SK-N-SH treated with all-trans-retinoic acid at 6 μM for 48 hours (cell line): ENCODE data around the gene PRRG3.

Experiments used
- ATAC-seq: fragments of 200-7000 bp; cut with Tn5 transposase; 3 replicates; pipeline ENCODE4 v1.9.1; 2020; ENCODE audit warnings: mild to moderate bottlenecking, moderate library complexity
- ARNTL ChIP-seq: fragments of 450-650 bp; formaldehyde crosslinking; IDR thresholded peaks from 2 replicates; pipeline ENCODE4 v1.5.0; 2020; ENCODE audit warnings: low read depth, mild to moderate bottlenecking, moderate library complexity, borderline replicate concordance
- BACH2 ChIP-seq: fragments of 250-450 bp; sonication (Bioruptor Pico); IDR thresholded peaks from 2 replicates; pipeline ENCODE4 v1.9.0; 2021; ENCODE audit warnings: mild to moderate bottlenecking, borderline replicate concordance
- CSDC2 ChIP-seq: fragments of 250-450 bp; sonication (Bioruptor Pico); IDR thresholded peaks from 2 replicates; pipeline ENCODE4 v1.5.0; 2020; ENCODE audit warnings: mild to moderate bottlenecking, moderate library complexity
- GLIS3 ChIP-seq: fragments of 250-450 bp; sonication (Bioruptor Pico); IDR thresholded peaks from 2 replicates; pipeline ENCODE4 v1.5.0; 2020; ENCODE audit warnings: mild to moderate bottlenecking, moderate library complexity
- ISL1 ChIP-seq: fragments of 250-450 bp; sonication (Bioruptor Pico); IDR thresholded peaks from 2 replicates; pipeline ENCODE4 v2.1.2; 2022; ENCODE audit warnings: mild to moderate bottlenecking, moderate library complexity
- OSR1 ChIP-seq: fragments of 250-450 bp; sonication (Bioruptor Pico); IDR thresholded peaks from 2 replicates; pipeline ENCODE4 v1.8.0; 2022; ENCODE audit warnings: moderate library complexity, mild to moderate bottlenecking, inconsistent platforms
- PPARA ChIP-seq: fragments of 250-450 bp; sonication (Bioruptor Pico); IDR thresholded peaks from 2 replicates; pipeline ENCODE4 v1.5.0; 2020; ENCODE audit warnings: mild to moderate bottlenecking, borderline replicate concordance
- RARB ChIP-seq: fragments of 250-450 bp; sonication (Bioruptor Pico); IDR thresholded peaks from 2 replicates; pipeline ENCODE4 v1.8.0; 2021; ENCODE audit warnings: mild to moderate bottlenecking, moderate library complexity
- SNAI2 ChIP-seq: fragments of 250-450 bp; sonication (Bioruptor Pico); IDR thresholded peaks from 2 replicates; pipeline ENCODE4 v1.5.0; 2020; ENCODE audit warnings: mild to moderate bottlenecking, moderate library complexity
- TCF4 ChIP-seq: fragments of 250-450 bp; sonication (Bioruptor Pico); IDR thresholded peaks from 2 replicates; pipeline ENCODE4 v1.8.0; 2021; ENCODE audit warnings: mild to moderate bottlenecking, moderate library complexity, borderline replicate concordance
- TOX ChIP-seq: fragments of 250-450 bp; sonication (Bioruptor Pico); IDR thresholded peaks from 2 replicates; pipeline ENCODE4 v1.8.0; 2021; ENCODE audit warnings: mild to moderate bottlenecking, moderate library complexity, borderline replicate concordance
- ZC3H10 ChIP-seq: fragments of 250-450 bp; sonication (Bioruptor Pico); IDR thresholded peaks from 2 replicates; pipeline ENCODE4 v1.5.1; 2021; ENCODE audit warnings: mild to moderate bottlenecking, moderate library complexity
- ZFP3 ChIP-seq: fragments of 250-450 bp; sonication (Bioruptor Pico); IDR thresholded peaks from 2 replicates; pipeline ENCODE4 v1.5.0; 2020; ENCODE audit warnings: mild to moderate bottlenecking, moderate library complexity
- ZFP30 ChIP-seq: fragments of 450-650 bp; formaldehyde crosslinking; IDR thresholded peaks from 2 replicates; pipeline ENCODE4 v1.5.0; 2022; ENCODE audit warnings: mild to moderate bottlenecking, moderate library complexity
- ZNF565 ChIP-seq: fragments of 450-650 bp; formaldehyde crosslinking; conservative IDR thresholded peaks from 2 replicates; pipeline ENCODE4 v1.5.0; 2020; ENCODE audit warnings: low read depth, mild to moderate bottlenecking, moderate library complexity
- ZNF70 ChIP-seq: fragments of 450-650 bp; formaldehyde crosslinking; IDR thresholded peaks from 2 replicates; pipeline ENCODE4 v1.5.0; 2020; ENCODE audit warnings: mild to moderate bottlenecking, moderate library complexity
- TF ChIP-seq, protein P1 (sequence below): fragments of 250-450 bp; sonication (Bioruptor Pico); IDR thresholded peaks from 2 replicates; pipeline ENCODE4 v1.8.0; 2021; ENCODE audit warnings: low read depth, mild to moderate bottlenecking, moderate library complexity, borderline replicate concordance
- TF ChIP-seq, protein P2 (sequence below): fragments of 250-450 bp; sonication (Bioruptor Pico); IDR thresholded peaks from 2 replicates; pipeline ENCODE4 v1.5.0; 2020; ENCODE audit warnings: mild to moderate bottlenecking, moderate library complexity
- TF ChIP-seq, protein P3 (sequence below): fragments of 250-450 bp; sonication (Bioruptor Pico); IDR thresholded peaks from 2 replicates; pipeline ENCODE4 v1.5.1; 2020; ENCODE audit warnings: low read depth, mild to moderate bottlenecking, moderate library complexity
- TF ChIP-seq, protein P4 (sequence below): fragments of 250-450 bp; sonication (Bioruptor Pico); IDR thresholded peaks from 2 replicates; pipeline ENCODE4 v1.5.1; 2021; ENCODE audit warnings: mild to moderate bottlenecking, moderate library complexity

Gene PRRG3

DNA sequence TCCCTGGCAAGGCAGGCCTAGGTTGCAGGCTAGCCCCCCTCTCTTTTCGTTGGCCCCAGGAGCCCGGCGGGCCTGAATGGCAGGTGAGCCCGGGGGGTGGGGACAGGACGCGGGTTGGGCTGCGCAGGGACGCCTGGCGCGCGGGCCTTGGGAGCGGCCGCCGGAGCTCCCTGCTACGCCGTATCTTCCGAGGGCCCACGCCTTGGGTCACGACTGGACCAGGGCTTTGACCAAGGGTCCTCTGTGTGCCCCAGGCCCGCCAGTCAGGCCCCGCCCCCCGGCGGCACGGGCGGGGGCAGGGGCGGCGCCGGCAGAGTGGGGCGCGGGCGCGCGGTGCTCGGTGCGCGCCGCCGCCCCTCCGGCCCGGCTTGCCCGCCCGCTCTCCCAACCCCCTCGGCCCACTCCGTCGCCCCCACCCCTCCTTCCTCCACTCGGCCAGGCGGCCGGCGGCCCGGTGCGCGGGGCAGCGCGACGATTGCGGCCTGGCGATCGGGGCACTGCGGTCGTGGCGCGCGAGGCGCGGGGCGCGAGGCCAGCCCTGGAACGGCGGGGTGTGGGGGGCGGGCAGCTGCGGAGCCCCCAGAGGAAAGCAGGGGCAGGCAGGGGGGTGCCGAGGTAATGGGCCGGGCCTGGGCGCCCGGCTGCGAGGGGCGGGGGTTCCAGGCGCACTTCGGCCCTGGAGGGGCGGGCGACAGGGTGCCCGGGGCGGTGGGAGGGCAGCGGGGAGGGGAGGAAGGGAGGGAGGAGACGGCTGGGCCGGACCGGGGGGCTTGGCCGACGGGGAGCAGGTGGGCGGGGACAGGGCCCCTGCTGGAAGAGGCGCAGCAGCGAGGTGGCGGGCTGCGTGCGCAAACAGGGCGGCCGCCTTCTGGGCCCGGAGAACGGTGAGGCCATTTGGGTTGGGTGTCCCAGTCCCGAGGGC, at the start of gene PRRG3:
PRRG3 (plus strand) TSS at position 798 of the 922 bp plus-strand sequence. CDS start 3,357 bp downstream, outside the sequence.
- no peak for ATAC-seq

DNA sequence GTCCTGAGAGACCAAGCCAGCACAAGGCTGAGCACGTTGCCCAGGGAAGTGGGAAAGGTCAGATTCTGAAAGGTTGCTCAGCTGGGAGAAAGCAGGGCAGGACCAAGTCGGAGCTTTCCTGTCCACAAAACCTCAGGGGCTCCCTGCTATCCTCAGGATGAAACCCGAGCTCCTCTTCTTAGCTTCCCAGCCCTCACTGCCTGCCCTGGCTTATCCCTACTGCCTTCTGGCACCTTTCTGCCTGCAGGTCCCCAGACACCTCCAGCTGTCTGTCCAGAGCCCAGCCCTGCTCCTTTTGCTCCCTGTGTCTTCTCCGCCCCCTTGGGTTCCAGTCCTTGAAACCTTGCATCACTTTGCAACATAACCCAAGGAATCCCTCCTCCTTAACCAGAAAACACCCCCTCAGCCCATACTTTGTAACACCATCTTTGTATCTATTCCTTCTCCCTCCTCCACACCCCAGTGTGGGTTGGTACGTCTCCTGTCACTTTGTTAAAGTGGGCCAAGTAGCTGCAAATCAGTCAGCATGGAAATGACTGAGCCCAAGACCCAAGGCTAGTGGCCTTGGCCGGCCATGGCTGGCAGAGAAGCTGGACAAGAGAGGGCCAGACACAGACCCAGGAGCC, 20.0 kb upstream of the PRRG3 start:
- TF ChIP-seq ARNTL (CRISPR knock-in tag) = no peak
- ATAC-seq = no peak

More for the DNA sequence above, at the start of gene PRRG3:
- TF ChIP-seq ZFP3 (CRISPR knock-in tag) (no peak), ZC3H10 (CRISPR knock-in tag) (no peak), RARB (CRISPR knock-in tag) (no peak), ZNF565 (no peak), ARNTL (CRISPR knock-in tag) (no peak), PPARA (CRISPR knock-in tag) (no peak), ZNF70 (CRISPR knock-in tag) (no peak), TCF4 (CRISPR knock-in tag) (no peak)
- TF ChIP-seq, protein P1, sequence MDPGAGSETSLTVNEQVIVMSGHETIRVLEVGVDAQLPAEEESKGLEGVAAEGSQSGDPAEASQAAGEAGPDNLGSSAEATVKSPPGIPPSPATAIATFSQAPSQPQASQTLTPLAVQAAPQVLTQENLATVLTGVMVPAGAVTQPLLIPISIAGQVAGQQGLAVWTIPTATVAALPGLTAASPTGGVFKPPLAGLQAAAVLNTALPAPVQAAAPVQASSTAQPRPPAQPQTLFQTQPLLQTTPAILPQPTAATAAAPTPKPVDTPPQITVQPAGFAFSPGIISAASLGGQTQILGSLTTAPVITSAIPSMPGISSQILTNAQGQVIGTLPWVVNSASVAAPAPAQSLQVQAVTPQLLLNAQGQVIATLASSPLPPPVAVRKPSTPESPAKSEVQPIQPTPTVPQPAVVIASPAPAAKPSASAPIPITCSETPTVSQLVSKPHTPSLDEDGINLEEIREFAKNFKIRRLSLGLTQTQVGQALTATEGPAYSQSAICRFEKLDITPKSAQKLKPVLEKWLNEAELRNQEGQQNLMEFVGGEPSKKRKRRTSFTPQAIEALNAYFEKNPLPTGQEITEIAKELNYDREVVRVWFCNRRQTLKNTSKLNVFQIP (CRISPR knock-in tag) = no peak

DNA sequence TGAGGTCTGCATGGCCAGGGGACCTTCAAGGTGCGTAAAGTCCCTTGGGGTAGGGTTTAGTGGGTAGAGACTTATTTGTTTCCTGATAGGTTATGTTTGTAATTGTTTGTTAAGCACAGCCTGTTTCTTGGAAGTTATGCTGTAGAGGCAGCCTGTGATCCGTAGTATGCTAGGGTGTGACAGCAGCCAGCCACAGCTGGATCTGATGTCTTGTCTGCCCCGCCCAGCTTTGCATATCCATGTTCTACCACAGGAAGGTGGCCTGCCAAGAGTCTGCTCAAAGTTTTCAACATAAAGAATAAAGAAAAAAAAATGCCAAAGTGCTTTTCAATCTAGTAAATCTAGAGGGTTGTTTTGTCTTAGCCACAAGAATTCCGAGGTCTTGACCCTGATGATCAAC, 19.1 kb upstream of the PRRG3 start:
- TF ChIP-seq ZFP3 (CRISPR knock-in tag) = no peak
- no peak for TF ChIP-seq GLIS3
- TF ChIP-seq ZNF565 = no peak
- no peak for TF ChIP-seq RARB (CRISPR knock-in tag)
- TF ChIP-seq, protein P2, sequence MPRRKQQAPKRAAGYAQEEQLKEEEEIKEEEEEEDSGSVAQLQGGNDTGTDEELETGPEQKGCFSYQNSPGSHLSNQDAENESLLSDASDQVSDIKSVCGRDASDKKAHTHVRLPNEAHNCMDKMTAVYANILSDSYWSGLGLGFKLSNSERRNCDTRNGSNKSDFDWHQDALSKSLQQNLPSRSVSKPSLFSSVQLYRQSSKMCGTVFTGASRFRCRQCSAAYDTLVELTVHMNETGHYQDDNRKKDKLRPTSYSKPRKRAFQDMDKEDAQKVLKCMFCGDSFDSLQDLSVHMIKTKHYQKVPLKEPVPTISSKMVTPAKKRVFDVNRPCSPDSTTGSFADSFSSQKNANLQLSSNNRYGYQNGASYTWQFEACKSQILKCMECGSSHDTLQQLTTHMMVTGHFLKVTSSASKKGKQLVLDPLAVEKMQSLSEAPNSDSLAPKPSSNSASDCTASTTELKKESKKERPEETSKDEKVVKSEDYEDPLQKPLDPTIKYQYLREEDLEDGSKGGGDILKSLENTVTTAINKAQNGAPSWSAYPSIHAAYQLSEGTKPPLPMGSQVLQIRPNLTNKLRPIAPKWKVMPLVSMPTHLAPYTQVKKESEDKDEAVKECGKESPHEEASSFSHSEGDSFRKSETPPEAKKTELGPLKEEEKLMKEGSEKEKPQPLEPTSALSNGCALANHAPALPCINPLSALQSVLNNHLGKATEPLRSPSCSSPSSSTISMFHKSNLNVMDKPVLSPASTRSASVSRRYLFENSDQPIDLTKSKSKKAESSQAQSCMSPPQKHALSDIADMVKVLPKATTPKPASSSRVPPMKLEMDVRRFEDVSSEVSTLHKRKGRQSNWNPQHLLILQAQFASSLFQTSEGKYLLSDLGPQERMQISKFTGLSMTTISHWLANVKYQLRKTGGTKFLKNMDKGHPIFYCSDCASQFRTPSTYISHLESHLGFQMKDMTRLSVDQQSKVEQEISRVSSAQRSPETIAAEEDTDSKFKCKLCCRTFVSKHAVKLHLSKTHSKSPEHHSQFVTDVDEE = no peak
- TF ChIP-seq BACH2 = no peak
- TF ChIP-seq SNAI2 (CRISPR knock-in tag) = no peak
- ATAC-seq = no peak

DNA sequence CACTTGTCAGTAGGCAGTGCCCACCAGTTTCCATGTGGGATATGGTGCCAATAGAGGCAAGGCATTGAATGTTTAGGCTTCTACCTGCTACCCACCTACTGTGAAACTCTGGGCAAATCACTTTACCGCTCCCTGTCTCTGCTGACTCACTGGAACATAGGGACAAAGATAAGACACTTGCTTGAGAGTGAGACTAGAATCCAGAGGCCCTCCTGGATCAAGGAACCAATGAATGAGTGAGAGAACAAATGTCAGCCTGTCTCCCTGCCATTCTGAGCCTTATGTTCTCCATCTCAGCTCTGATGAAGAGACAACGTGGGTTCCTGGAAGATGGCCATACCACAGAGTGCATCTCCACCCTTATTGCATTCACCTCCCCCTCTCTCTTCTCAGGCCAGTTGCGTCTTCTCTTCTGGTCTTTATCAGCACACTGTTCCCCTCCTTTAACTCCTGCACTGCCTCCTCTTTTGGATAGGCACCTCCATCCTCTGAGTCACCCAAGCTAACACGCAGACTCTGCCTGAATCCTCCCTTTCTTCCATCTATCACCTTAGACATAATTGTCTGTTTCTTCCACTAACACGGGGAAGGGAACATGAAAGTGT, 15.4 kb upstream of the PRRG3 start:
- TF ChIP-seq, protein P3, sequence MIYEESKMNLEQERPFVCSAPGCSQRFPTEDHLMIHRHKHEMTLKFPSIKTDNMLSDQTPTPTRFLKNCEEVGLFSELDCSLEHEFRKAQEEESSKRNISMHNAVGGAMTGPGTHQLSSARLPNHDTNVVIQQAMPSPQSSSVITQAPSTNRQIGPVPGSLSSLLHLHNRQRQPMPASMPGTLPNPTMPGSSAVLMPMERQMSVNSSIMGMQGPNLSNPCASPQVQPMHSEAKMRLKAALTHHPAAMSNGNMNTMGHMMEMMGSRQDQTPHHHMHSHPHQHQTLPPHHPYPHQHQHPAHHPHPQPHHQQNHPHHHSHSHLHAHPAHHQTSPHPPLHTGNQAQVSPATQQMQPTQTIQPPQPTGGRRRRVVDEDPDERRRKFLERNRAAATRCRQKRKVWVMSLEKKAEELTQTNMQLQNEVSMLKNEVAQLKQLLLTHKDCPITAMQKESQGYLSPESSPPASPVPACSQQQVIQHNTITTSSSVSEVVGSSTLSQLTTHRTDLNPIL (CRISPR knock-in tag) = no peak
- TF ChIP-seq TOX (CRISPR knock-in tag) = no peak
- no peak for ATAC-seq

DNA sequence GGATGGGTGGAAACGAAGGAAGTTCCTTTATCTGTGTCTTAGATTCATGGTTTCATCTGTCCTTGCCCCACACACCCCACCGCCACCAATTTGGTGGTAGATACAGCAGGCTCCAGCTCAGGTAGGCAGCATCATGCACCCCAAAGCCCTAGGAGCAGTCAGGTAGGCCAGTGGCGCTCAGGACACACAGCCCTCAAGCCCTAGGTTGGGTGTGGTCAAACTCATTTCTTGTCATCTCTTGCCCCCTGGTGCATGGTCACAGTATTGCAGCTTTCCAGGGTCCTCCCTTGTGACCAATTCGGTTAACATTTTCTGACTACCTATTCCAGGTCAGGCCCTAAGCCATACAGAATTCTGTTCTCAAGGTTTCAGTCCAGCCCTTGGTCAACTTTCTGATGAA, 14.5 kb upstream of the PRRG3 start:
- ATAC-seq = peak; percentile 89
- TF ChIP-seq ARNTL (CRISPR knock-in tag) (no peak), ZFP30 (CRISPR knock-in tag) (no peak), OSR1 (CRISPR knock-in tag) (no peak), ZC3H10 (CRISPR knock-in tag) (no peak), TOX (CRISPR knock-in tag) (no peak), ISL1 (CRISPR knock-in tag) (no peak), TCF4 (CRISPR knock-in tag) (no peak), BACH2 (no peak), GLIS3 (no peak), CSDC2 (no peak)
- TF ChIP-seq, protein P1 (CRISPR knock-in tag) = no peak
- TF ChIP-seq, protein P4, sequence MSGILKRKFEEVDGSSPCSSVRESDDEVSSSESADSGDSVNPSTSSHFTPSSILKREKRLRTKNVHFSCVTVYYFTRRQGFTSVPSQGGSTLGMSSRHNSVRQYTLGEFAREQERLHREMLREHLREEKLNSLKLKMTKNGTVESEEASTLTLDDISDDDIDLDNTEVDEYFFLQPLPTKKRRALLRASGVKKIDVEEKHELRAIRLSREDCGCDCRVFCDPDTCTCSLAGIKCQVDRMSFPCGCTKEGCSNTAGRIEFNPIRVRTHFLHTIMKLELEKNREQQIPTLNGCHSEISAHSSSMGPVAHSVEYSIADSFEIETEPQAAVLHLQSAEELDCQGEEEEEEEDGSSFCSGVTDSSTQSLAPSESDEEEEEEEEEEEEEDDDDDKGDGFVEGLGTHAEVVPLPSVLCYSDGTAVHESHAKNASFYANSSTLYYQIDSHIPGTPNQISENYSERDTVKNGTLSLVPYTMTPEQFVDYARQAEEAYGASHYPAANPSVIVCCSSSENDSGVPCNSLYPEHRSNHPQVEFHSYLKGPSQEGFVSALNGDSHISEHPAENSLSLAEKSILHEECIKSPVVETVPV (CRISPR knock-in tag) = no peak
